KOPT-K1 (cell line): ENCODE measurements around the gene SLC22A23.

ENCODE experiments used
- H3K27ac ChIP-seq: fragments of 200-600 bp; sonication (generic); 2 replicates; pipeline ENCODE4 v1.5.1; 2016; ENCODE audit warnings: antibody characterized with exemption, mild to moderate bottlenecking, low read depth, low read length; ENCODE audit not compliant: poor library complexity, severe bottlenecking
- H3K36me3 ChIP-seq: fragments of 200-600 bp; sonication (generic); 2 replicates; pipeline ENCODE4 v1.5.1; 2017; ENCODE audit warnings: antibody characterized with exemption, mild to moderate bottlenecking, low read length, moderate library complexity; ENCODE audit not compliant: insufficient read depth
- H3K9me3 ChIP-seq: fragments of 200-600 bp; sonication (generic); 2 replicates; pipeline ENCODE4 v1.5.1; 2017; ENCODE audit warnings: antibody characterized with exemption, low read length, mild to moderate bottlenecking; ENCODE audit not compliant: insufficient read depth, poor library complexity, severe bottlenecking

Gene SLC22A23

GRCh38 chr6:3220366-3220765 is 236.5 kb downstream of the SLC22A23 start:
- Histone ChIP-seq H3K9me3 (no peaks in the 10 kb centered on the region), H3K27ac (no peak overlapping the region), H3K36me3 (no peaks in the 10 kb centered on the region)
